Panc1 (cell line): ENCODE measurements around the gene PCP4L1. TPM values are rescaled to one million over a fixed set of nuclear protein-coding genes. Genes with fewer than 3 reads are reported as not detected.

Experiments
- ATAC-seq: fragments of 200-7000 bp; cut with Tn5 transposase; 2 replicates; pipeline ENCODE4 v1.9.1; 2020; ENCODE audit warnings: mild to moderate bottlenecking, moderate library complexity
- BruUV-seq: library from RNA; stranded (reverse); fragments of 400-500 nt; replicated peaks from 2 replicates; lab custom pipeline; 2021; lab: Mats Ljungman, UMichigan
- CTCF ChIA-PET: fragments of 300-600 bp; sonication (Branson Sonifier 250); formaldehyde crosslinking; loops from one replicate; lab custom pipeline; 2022; ENCODE audit warnings: antibody characterized with exemption; lab: Charles Lee
- POLR2A ChIA-PET: fragments of 300-600 bp; sonication (Branson Sonifier 250); formaldehyde crosslinking; loops from one replicate; lab custom pipeline; 2022; ENCODE audit warnings: antibody characterized with exemption; lab: Charles Lee
- DNase-seq: peaks from one replicate; pipeline ENCODE4 v3.0.0-alpha.2; 2010; ENCODE audit warnings: low read depth, low spot score
- H3K27ac ChIP-seq: 2 replicates; pipeline ENCODE4 v1.5.1; 2011; ENCODE audit warnings: mild to moderate bottlenecking, low read length, inconsistent platforms
- H3K27me3 ChIP-seq: fragments of 200-500 bp; sonication (Bioruptor generic); 2 replicates; pipeline ENCODE4 v1.6.0; 2014; ENCODE audit warnings: low read length, inconsistent platforms; ENCODE audit not compliant: control insufficient read depth, insufficient read depth
- H3K36me3 ChIP-seq: fragments of 200-500 bp; sonication (Bioruptor generic); 2 replicates; pipeline ENCODE4 v1.5.1; 2014; ENCODE audit warnings: inconsistent platforms, mild to moderate bottlenecking, low read length, moderate library complexity; ENCODE audit not compliant: control insufficient read depth, insufficient read depth
- H3K4me1 ChIP-seq: 2 replicates; pipeline ENCODE4 v1.5.1; 2011; ENCODE audit warnings: inconsistent platforms, mild to moderate bottlenecking, low read length, moderate library complexity; ENCODE audit not compliant: control insufficient read depth, insufficient read depth
- H3K4me3 ChIP-seq, 2 experiments: 2 replicates each; pipeline ENCODE4 v1.5.1; 2011 to 2012; ENCODE audit warnings: low read depth in 2 of 2, low read length in 2 of 2, mild to moderate bottlenecking in 2 of 2, inconsistent platforms in 1 of 2, moderate library complexity in 1 of 2
- H3K9me3 ChIP-seq: fragments of 200-500 bp; sonication (Bioruptor generic); 2 replicates; pipeline ENCODE4 v1.5.1; 2014; ENCODE audit warnings: low read depth, mild to moderate bottlenecking, inconsistent platforms, low read length, moderate library complexity; ENCODE audit not compliant: control insufficient read depth, insufficient read depth
- CTCF ChIP-seq: fragments of 450-650 bp; IDR thresholded peaks from 2 replicates; pipeline ENCODE4 v1.5.1; 2017; ENCODE audit warnings: mild to moderate bottlenecking
- POLR2AphosphoS5 ChIP-seq: IDR thresholded peaks from 2 replicates; pipeline ENCODE4 v1.6.1; 2012; ENCODE audit warnings: mild to moderate bottlenecking, low read depth, low read length, moderate library complexity
- REST ChIP-seq, 2 experiments: IDR thresholded peaks; 2 replicates each; pipeline ENCODE4 v1.6.1; 2011 to 2012; ENCODE audit warnings: low read depth in 2 of 2, control low read depth in 1 of 2, low read length in 1 of 2, mild to moderate bottlenecking in 1 of 2, moderate library complexity in 1 of 2; ENCODE audit not compliant: insufficient read depth in 1 of 2
- SIN3A ChIP-seq: IDR thresholded peaks from 2 replicates; pipeline ENCODE4 v1.6.1; 2012; ENCODE audit warnings: low read depth, mild to moderate bottlenecking, low read length, moderate library complexity, borderline replicate concordance; ENCODE audit not compliant: insufficient read depth
- TCF7L2 ChIP-seq: IDR thresholded peaks from 2 replicates; pipeline ENCODE4 v1.6.1; 2011; ENCODE audit warnings: mild to moderate bottlenecking, low read depth, low read length, inconsistent platforms
- in situ Hi-C: cut with HindIII; loops from 2 replicates; pipeline ENCODE4 v1.10.0; 2016; ENCODE audit warnings: low sequenced_read_pairs, low pct_unique_long_range_greater_than_20kb
- intact Hi-C: fragments of 100-400 bp; cut with micrococcal nuclease; formaldehyde crosslinking; loops from one replicate; pipeline ENCODE4 v1.10.0; 2022; ENCODE audit not compliant: unreplicated experiment
- total RNA-seq: library from RNA; stranded (reverse); gene quantifications from one replicate; pipeline ENCODE4 v1.2.1, GENCODE V29; 2021; ENCODE audit not compliant: unreplicated experiment

Gene PCP4L1
- total RNA-seq, 1 experiment from 2014 or later: not detected

GRCh38 chr1:161233102-161233501 lies 25.4 kb upstream of the PCP4L1 start:
- Histone ChIP-seq H3K36me3 (no peaks in the 10 kb centered on the region), H3K4me3 (no peak overlapping the region), H3K9me3 (no peaks in the 10 kb centered on the region), H3K27ac (no peak overlapping the region), H3K4me1 (no peaks in the 10 kb centered on the region), H3K27me3 (no peaks in the 10 kb centered on the region)
- no peak for DNase-seq
- no TSS peak for BruUV-seq
- in situ Hi-C loops: no loop called here
- ATAC-seq: no peak
- CTCF ChIA-PET: no interaction called here
- intact Hi-C loops: no loop called here
- POLR2A ChIA-PET: no interaction called here
- TF ChIP-seq POLR2AphosphoS5 (no peak), TCF7L2 (no peak), SIN3A (no peak), CTCF (no peak), REST (IDR thresholded peaks at IDR 0.05; ENCODE audit: insufficient read depth in 1 of 2, low read depth in 2 of 2, low read length in 1 of 2) (no peak)

GRCh38 chr1:161235957-161236775 lies 22.4 kb upstream of the PCP4L1 start:
- in situ Hi-C loops: no loop called here
- Histone ChIP-seq H3K36me3 (no peaks in the 10 kb centered on the region), H3K27me3 (no peaks in the 10 kb centered on the region), H3K4me1 (no peaks in the 10 kb centered on the region), H3K27ac (no peak overlapping the region), H3K4me3 (no peak overlapping the region), H3K9me3 (no peaks in the 10 kb centered on the region)
- ATAC-seq: no peak
- no peak for TF ChIP-seq TCF7L2
- no peak for TF ChIP-seq REST (IDR thresholded peaks at IDR 0.05; ENCODE audit: insufficient read depth in 1 of 2, low read depth in 2 of 2, low read length in 1 of 2)
- TF ChIP-seq CTCF: no peak
- TF ChIP-seq POLR2AphosphoS5: no peak
- TF ChIP-seq SIN3A: no peak
- intact Hi-C loops: no loop called here
- no TSS peak for BruUV-seq
- DNase-seq: no peak
- POLR2A ChIA-PET: interaction anchor here (0.7 kb wide), 1 partner anchor 57 kb away, joined by 3 read pairs; no protein-coding TSS in a partner anchor
- CTCF ChIA-PET: no interaction called here
